ENCODE data around the gene WDR31.

WDR31 gene

GRCh38 chr9:113349445-113350094, 9.5 kb upstream of the WDR31 start, which contains the start of gene BSPRY (continued):
- TF ChIP-seq ZNF449 (tag by site-specific recombination; IDR thresholded peaks at IDR 0.05) (peak; percentile 37; the same call in 1 of the 2 replicates), YY2 (tag by site-specific recombination; IDR thresholded peaks at IDR 0.05) (no peak), ZNF549 (tag by site-specific recombination; IDR thresholded peaks at IDR 0.05) (no peak), ZBTB26 (tag by site-specific recombination; optimal IDR thresholded peaks at IDR 0.05) (peak; percentile 51), KLF1 (tag by site-specific recombination; IDR thresholded peaks at IDR 0.05) (peak; percentile 38; the same call in 1 of the 2 replicates), ZNF16 (tag by site-specific recombination; IDR thresholded peaks at IDR 0.05; ENCODE audit: low read depth) (no peak), KLF7 (tag by site-specific recombination; IDR thresholded peaks at IDR 0.05; ENCODE audit: borderline replicate concordance) (peak; percentile 17; the same call in 1 of the 2 replicates), REPIN1 (tag by site-specific recombination; IDR thresholded peaks at IDR 0.05; ENCODE audit: low read depth) (peak; percentile 55; the same call in 1 of the 2 replicates), ZNF571 (tag by site-specific recombination; IDR thresholded peaks at IDR 0.05) (no peak), ZNF544 (tag by site-specific recombination; IDR thresholded peaks at IDR 0.05) (no peak), ZNF555 (tag by site-specific recombination; conservative IDR thresholded peaks at IDR 0.05) (no peak), ZNF48 (tag by site-specific recombination; IDR thresholded peaks at IDR 0.05) (no peak), ZNF324 (tag by site-specific recombination; IDR thresholded peaks at IDR 0.05) (no peak), ZNF580 (tag by site-specific recombination; IDR thresholded peaks at IDR 0.05) (peak; percentile 49; the same call in 1 of the 2 replicates), ZNF18 (tag by site-specific recombination; IDR thresholded peaks at IDR 0.05) (no peak), SP3 (tag by site-specific recombination; IDR thresholded peaks at IDR 0.05) (no peak)
- TF ChIP-seq, protein P1, sequence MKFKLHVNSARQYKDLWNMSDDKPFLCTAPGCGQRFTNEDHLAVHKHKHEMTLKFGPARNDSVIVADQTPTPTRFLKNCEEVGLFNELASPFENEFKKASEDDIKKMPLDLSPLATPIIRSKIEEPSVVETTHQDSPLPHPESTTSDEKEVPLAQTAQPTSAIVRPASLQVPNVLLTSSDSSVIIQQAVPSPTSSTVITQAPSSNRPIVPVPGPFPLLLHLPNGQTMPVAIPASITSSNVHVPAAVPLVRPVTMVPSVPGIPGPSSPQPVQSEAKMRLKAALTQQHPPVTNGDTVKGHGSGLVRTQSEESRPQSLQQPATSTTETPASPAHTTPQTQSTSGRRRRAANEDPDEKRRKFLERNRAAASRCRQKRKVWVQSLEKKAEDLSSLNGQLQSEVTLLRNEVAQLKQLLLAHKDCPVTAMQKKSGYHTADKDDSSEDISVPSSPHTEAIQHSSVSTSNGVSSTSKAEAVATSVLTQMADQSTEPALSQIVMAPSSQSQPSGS (tag by site-specific recombination; IDR thresholded peaks at IDR 0.05; ENCODE audit: low read depth), result no peak
- TF ChIP-seq, protein P2, sequence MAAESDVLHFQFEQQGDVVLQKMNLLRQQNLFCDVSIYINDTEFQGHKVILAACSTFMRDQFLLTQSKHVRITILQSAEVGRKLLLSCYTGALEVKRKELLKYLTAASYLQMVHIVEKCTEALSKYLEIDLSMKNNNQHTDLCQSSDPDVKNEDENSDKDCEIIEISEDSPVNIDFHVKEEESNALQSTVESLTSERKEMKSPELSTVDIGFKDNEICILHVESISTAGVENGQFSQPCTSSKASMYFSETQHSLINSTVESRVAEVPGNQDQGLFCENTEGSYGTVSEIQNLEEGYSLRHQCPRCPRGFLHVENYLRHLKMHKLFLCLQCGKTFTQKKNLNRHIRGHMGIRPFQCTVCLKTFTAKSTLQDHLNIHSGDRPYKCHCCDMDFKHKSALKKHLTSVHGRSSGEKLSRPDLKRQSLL (tag by site-specific recombination; IDR thresholded peaks at IDR 0.05), result no peak
- TF ChIP-seq, protein P3, sequence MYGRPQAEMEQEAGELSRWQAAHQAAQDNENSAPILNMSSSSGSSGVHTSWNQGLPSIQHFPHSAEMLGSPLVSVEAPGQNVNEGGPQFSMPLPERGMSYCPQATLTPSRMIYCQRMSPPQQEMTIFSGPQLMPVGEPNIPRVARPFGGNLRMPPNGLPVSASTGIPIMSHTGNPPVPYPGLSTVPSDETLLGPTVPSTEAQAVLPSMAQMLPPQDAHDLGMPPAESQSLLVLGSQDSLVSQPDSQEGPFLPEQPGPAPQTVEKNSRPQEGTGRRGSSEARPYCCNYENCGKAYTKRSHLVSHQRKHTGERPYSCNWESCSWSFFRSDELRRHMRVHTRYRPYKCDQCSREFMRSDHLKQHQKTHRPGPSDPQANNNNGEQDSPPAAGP (tag by site-specific recombination; IDR thresholded peaks at IDR 0.05), result 0 out of 2 replicates have a peak, but pooled peaks have one; percentile 33

All from HEK293 (cell line).